ENCODE measurements around the gene AGBL4.

- TF ChIP-seq SP1 (IDR thresholded peaks at IDR 0.05; ENCODE audit: low read depth) (no peak), CTCF (IDR thresholded peaks at IDR 0.05 in 2 of 3, conservative IDR thresholded peaks at IDR 0.05 in 1 of 3; ENCODE audit: borderline replicate concordance in 1 of 3, insufficient read depth in 1 of 3, low read depth in 2 of 3, low read length in 2 of 3) (no peak), POLR2A (IDR thresholded peaks at IDR 0.05; ENCODE audit: borderline replicate concordance, extremely low read depth, insufficient read depth, insufficient read length) (no peak), YY1 (IDR thresholded peaks at IDR 0.05; ENCODE audit: extremely low read depth, insufficient replicate concordance, low read depth, low read length) (no peak), EGR1 (IDR thresholded peaks at IDR 0.05; ENCODE audit: low read depth) (no peak), MAX (IDR thresholded peaks at IDR 0.05) (no peak), ATF3 (IDR thresholded peaks at IDR 0.05) (no peak), SRF (IDR thresholded peaks at IDR 0.05; ENCODE audit: low read depth) (no peak)
Measured at GRCh38 chr1:48493041-48493440, 1530.7 kb downstream of the AGBL4 start.

Data from HCT116 (cell line).